Hepatocyte (in vitro differentiated cells): ENCODE data around the gene ACSBG1. TPM values are rescaled to one million over a fixed set of nuclear protein-coding genes. Genes with fewer than 3 reads are reported as not detected.

Experiments used
- DNase-seq: peaks from one replicate; pipeline ENCODE4 v3.0.0-alpha.2; 2016; ENCODE audit warnings: low spot score
- H2AFZ ChIP-seq: fragments of 200-600 bp; sonication (generic); 2 replicates; pipeline ENCODE4 v1.6.0; 2016; ENCODE audit warnings: antibody characterized with exemption, mild to moderate bottlenecking
- H3K27ac ChIP-seq: fragments of 200-600 bp; sonication (generic); 2 replicates; pipeline ENCODE4 v1.5.1; 2016; ENCODE audit warnings: mild to moderate bottlenecking
- H3K27me3 ChIP-seq: fragments of 200-600 bp; sonication (generic); 2 replicates; pipeline ENCODE4 v1.6.1; 2016
- H3K36me3 ChIP-seq: fragments of 200-600 bp; sonication (generic); replicated peaks from 2 replicates; pipeline ENCODE4 v1.5.1; 2016; ENCODE audit warnings: low read depth; ENCODE audit not compliant: insufficient read depth
- H3K4me1 ChIP-seq: fragments of 200-600 bp; sonication (generic); 2 replicates; pipeline ENCODE4 v1.5.1; 2016; ENCODE audit warnings: mild to moderate bottlenecking, moderate library complexity; ENCODE audit not compliant: insufficient read depth
- H3K4me2 ChIP-seq: fragments of 200-600 bp; sonication (generic); 2 replicates; pipeline ENCODE4 v1.6.0; 2016
- H3K4me3 ChIP-seq: fragments of 200-600 bp; sonication (generic); 2 replicates; pipeline ENCODE4 v1.5.1; 2016; ENCODE audit warnings: mild to moderate bottlenecking
- H3K79me2 ChIP-seq: fragments of 200-600 bp; sonication (generic); 2 replicates; pipeline ENCODE4 v1.6.0; 2017; ENCODE audit warnings: mild to moderate bottlenecking
- H3K9me2 ChIP-seq: fragments of 200-600 bp; sonication (generic); replicated peaks from 2 replicates; pipeline ENCODE4 v1.6.0; 2017; ENCODE audit warnings: mild to moderate bottlenecking; ENCODE audit not compliant: insufficient read depth
- H3K9me3 ChIP-seq: fragments of 200-600 bp; sonication (generic); 2 replicates; pipeline ENCODE4 v1.5.1; 2016; ENCODE audit warnings: low read depth, mild to moderate bottlenecking
- H4K20me1 ChIP-seq: fragments of 200-600 bp; sonication (generic); 2 replicates; pipeline ENCODE4 v1.6.0; 2016; ENCODE audit warnings: mild to moderate bottlenecking; ENCODE audit not compliant: insufficient read depth, poor library complexity, severe bottlenecking
- CTCF ChIP-seq: fragments of 200-600 bp; sonication (generic); IDR thresholded peaks from 2 replicates; pipeline ENCODE4 v1.5.1; 2016; ENCODE audit warnings: antibody characterized with exemption, mild to moderate bottlenecking; ENCODE audit not compliant: poor library complexity
- EZH2 ChIP-seq: fragments of 200-600 bp; sonication (generic); IDR thresholded peaks from 2 replicates; pipeline ENCODE4 v1.6.1; 2016; ENCODE audit warnings: antibody characterized with exemption, mild to moderate bottlenecking, borderline replicate concordance
- EZH2phosphoT487 ChIP-seq: fragments of 200-600 bp; sonication (generic); IDR thresholded peaks from one replicate; pipeline ENCODE4 v1.6.1; 2018; ENCODE audit warnings: antibody characterized with exemption, mild to moderate bottlenecking, low read depth, moderate library complexity; ENCODE audit not compliant: unreplicated experiment, severe bottlenecking
- WGBS: methylation state at CpG from one replicate; pipeline ENCODE4 v1.1.6; 2016; ENCODE audit warnings: low lambda C conversion rate; ENCODE audit errors: missing lambda C conversion rate; 5-methylcytosine and 5-hydroxymethylcytosine counted together
- polyA plus RNA-seq: library from polyadenylated mRNA; unstranded; fragments of >200 nt; fragmentation: Nextera tagmentation; extraction: Ambion mirVana; gene quantifications from 2 replicates; pipeline ENCODE4 v1.2.1, GENCODE V29; 2016
- total RNA-seq: library from RNA; depleted of rRNA; stranded (reverse); fragments of >200 nt; gene quantifications from 2 replicates; pipeline ENCODE4 v1.2.3, GENCODE V29; 2014

ACSBG1 gene
- total and polyA plus RNA-seq, 2 experiments from 2014 or later = 0.10 to 0.93 TPM

DNA sequence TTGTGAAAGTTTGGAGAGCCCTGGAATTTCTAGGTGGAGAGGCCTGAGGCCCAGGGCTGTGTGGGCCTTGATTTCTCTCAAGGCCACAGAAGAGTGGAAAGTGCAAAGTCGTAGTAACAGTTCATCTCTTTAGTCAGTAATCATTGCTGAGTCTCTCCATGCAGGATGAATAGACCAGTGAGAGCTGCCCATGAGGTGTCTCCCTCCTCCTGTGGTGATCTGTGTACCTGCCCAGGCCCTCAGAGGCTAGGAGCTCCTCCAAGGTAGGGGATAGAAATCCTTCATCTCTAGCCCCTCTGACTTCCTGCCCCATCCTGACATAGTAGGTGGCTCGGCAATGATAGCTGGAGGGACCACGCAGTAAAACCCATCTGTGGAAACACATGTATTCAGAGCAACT lies 92.0 kb downstream of the ACSBG1 start:
- no peak overlapping the region for H3K4me2 ChIP-seq
- H3K27ac ChIP-seq = no peak overlapping the region
- no peak overlapping the region for H2AFZ ChIP-seq
- no peaks in the 10 kb centered on the region for H3K27me3 ChIP-seq
- TF ChIP-seq EZH2phosphoT487 (no peak), EZH2 (no peak), CTCF (no peak)
- no peaks in the 10 kb centered on the region for H3K9me3 ChIP-seq
- 90% methylated on average over 3 of the region's 3 CpGs for WGBS
- no peaks in the 10 kb centered on the region for H3K36me3 ChIP-seq
- no peak overlapping the region for H3K4me3 ChIP-seq
- no peaks in the 10 kb centered on the region for H3K9me2 ChIP-seq
- no peaks in the 10 kb centered on the region for H3K79me2 ChIP-seq
- no peaks in the 10 kb centered on the region for H4K20me1 ChIP-seq
- DNase-seq = no peak
- peaks cover 20% of the 10 kb centered on the region for H3K4me1 ChIP-seq

DNA sequence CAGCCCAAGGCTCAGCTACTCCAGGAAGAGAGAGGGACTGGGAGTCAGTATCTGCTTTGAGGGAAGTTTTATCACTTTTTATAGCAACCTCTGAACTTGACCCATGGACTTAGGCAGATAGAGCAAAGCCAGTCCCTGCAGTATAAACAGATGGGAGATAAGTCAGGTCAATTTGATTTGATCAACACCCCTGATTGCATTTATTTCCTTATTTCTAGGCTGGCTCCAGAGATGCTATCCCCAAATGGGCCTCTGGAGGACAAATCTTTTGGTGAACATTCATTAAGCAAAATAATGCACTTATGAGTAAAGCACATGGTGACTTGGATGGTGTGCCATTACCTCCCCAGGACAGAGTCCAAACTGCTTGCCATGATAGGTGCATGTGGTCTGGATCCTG lies 94.1 kb downstream of the ACSBG1 start:
- Histone ChIP-seq H2AFZ (no peak overlapping the region), H3K9me3 (no peaks in the 10 kb centered on the region), H4K20me1 (no peaks in the 10 kb centered on the region), H3K9me2 (no peaks in the 10 kb centered on the region), H3K4me3 (no peak overlapping the region), H3K27ac (peak overlapping the region; percentile 82), H3K36me3 (no peaks in the 10 kb centered on the region), H3K79me2 (no peaks in the 10 kb centered on the region), H3K27me3 (no peaks in the 10 kb centered on the region), H3K4me2 (peak overlapping the region; percentile 0), H3K4me1 (peaks cover 18% of the 10 kb centered on the region)
- no peak for TF ChIP-seq CTCF
- TF ChIP-seq EZH2phosphoT487 = no peak
- TF ChIP-seq EZH2 = no peak
- no peak for DNase-seq

GRCh38 chr15:78139578-78139977 lies 94.8 kb downstream of the ACSBG1 start:
- H3K9me2 ChIP-seq = no peaks in the 10 kb centered on the region
- 85% methylated on average over 5 of the region's 5 CpGs for WGBS
- H3K4me2 ChIP-seq = peak overlapping the region; percentile 0
- peak overlapping the region; percentile 68 for H3K27ac ChIP-seq
- TF ChIP-seq EZH2 (no peak), EZH2phosphoT487 (no peak), CTCF (no peak)
- H3K36me3 ChIP-seq = no peaks in the 10 kb centered on the region
- DNase-seq = no peak
- no peaks in the 10 kb centered on the region for H3K9me3 ChIP-seq
- H3K4me1 ChIP-seq = peaks cover 18% of the 10 kb centered on the region
- H2AFZ ChIP-seq = no peak overlapping the region
- H3K79me2 ChIP-seq = no peaks in the 10 kb centered on the region
- H3K27me3 ChIP-seq = no peaks in the 10 kb centered on the region
- no peak overlapping the region for H3K4me3 ChIP-seq
- no peaks in the 10 kb centered on the region for H4K20me1 ChIP-seq

- peak overlapping the region; percentile 24 for H3K27ac ChIP-seq
- H3K27me3 ChIP-seq = no peaks in the 10 kb centered on the region
- no peaks in the 10 kb centered on the region for H3K36me3 ChIP-seq
- no peaks in the 10 kb centered on the region for H4K20me1 ChIP-seq
- no peak overlapping the region for H3K4me2 ChIP-seq
- H3K4me1 ChIP-seq = peaks cover 36% of the 10 kb centered on the region
- H3K9me3 ChIP-seq = no peaks in the 10 kb centered on the region
- WGBS = 74% methylated on average over 2 of the region's 2 CpGs
- H3K79me2 ChIP-seq = peaks cover 20% of the 10 kb centered on the region
- TF ChIP-seq EZH2phosphoT487 (no peak), EZH2 (no peak), CTCF (no peak)
- H2AFZ ChIP-seq = no peak overlapping the region
- peak; percentile 37 for DNase-seq
- no peaks in the 10 kb centered on the region for H3K9me2 ChIP-seq
- H3K4me3 ChIP-seq = no peak overlapping the region
Observed at GRCh38 chr15:78133801-78134200, 100.6 kb downstream of the ACSBG1 start.
